Adrenal gland (tissue), 5 donors: Measurements from ENCODE around the gene CLSTN1.

ENCODE experiments used
- CTCF ChIP-seq, 6 experiments: fragments of 450-650 bp in 4 of 6; fragments of 200-600 bp in 2 of 6; sonication (generic) in 1 of 6; IDR thresholded peaks; 1 replicate in 5 of 6; 2 replicates in 1 of 6; pipeline versions ENCODE4 v1.5.1 to v1.8.0; 2016 to 2021; ENCODE audit warnings: antibody characterized with exemption in 6 of 6, mild to moderate bottlenecking in 2 of 6, moderate library complexity in 1 of 6
- POLR2A ChIP-seq, 2 donors: fragments of 450-650 bp; IDR thresholded peaks; one replicate each; pipeline ENCODE4 v1.6.1; 2017; ENCODE audit warnings: antibody characterized with exemption in 2 of 2, mild to moderate bottlenecking in 2 of 2, moderate library complexity in 1 of 2
- donor health status: DM: no; HTN: no; CAD: no.

- TF ChIP-seq CTCF (IDR thresholded peaks at IDR 0.05): no peak
- TF ChIP-seq POLR2A (IDR thresholded peaks at IDR 0.05): no peak
Observed at GRCh38 chr1:9843576-9843945, 19.8 kb upstream of the CLSTN1 start.
